NB4 (cell line): ENCODE measurements around the gene RGS12.

Experiments used
- MYC ChIP-seq: IDR thresholded peaks from 2 replicates; pipeline ENCODE4 v1.6.1; 2011; ENCODE audit warnings: low read depth, low read length
- POLR2A ChIP-seq: IDR thresholded peaks from 2 replicates; pipeline ENCODE4 v1.6.1; 2011; ENCODE audit warnings: mild to moderate bottlenecking; ENCODE audit not compliant: insufficient read length; ENCODE audit errors: extremely low read depth
- TF ChIP-seq, protein P1 (sequence below): IDR thresholded peaks from one replicate; pipeline ENCODE4 v1.5.1; 2012; ENCODE audit warnings: low read depth, low read length
- TF ChIP-seq, protein P2 (sequence below): IDR thresholded peaks from 2 replicates; pipeline ENCODE4 v1.6.1; 2011; ENCODE audit warnings: low read depth, low read length

DNA sequence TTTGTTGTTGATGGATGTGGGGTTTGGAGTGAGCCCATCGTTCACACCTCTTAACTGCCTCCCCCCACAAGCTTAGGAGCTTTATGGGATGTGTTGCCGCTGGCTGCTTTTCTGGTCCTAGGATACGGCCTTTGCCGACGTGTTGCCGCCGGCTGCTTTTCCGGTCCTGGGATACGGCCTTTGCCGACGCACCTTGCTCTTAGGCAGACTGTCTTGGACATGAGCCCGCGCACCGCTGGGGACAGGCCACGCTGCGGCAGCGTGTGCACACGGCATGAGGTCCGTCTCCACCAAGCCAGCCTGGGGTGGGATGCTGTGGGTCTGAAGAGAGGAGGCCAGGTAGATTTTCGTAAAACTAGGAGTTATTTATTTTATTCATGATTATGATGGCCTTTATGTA, 14.2 kb downstream of the RGS12 start:
- TF ChIP-seq, protein P1, sequence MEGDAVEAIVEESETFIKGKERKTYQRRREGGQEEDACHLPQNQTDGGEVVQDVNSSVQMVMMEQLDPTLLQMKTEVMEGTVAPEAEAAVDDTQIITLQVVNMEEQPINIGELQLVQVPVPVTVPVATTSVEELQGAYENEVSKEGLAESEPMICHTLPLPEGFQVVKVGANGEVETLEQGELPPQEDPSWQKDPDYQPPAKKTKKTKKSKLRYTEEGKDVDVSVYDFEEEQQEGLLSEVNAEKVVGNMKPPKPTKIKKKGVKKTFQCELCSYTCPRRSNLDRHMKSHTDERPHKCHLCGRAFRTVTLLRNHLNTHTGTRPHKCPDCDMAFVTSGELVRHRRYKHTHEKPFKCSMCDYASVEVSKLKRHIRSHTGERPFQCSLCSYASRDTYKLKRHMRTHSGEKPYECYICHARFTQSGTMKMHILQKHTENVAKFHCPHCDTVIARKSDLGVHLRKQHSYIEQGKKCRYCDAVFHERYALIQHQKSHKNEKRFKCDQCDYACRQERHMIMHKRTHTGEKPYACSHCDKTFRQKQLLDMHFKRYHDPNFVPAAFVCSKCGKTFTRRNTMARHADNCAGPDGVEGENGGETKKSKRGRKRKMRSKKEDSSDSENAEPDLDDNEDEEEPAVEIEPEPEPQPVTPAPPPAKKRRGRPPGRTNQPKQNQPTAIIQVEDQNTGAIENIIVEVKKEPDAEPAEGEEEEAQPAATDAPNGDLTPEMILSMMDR: no peak
- TF ChIP-seq POLR2A: no peak
- TF ChIP-seq, protein P2, sequence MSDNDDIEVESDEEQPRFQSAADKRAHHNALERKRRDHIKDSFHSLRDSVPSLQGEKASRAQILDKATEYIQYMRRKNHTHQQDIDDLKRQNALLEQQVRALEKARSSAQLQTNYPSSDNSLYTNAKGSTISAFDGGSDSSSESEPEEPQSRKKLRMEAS: no peak
- TF ChIP-seq MYC: no peak
